ENCODE measurements around the gene IQSEC2.

Gene IQSEC2

GRCh38 chrX:53305219-53305995 lies 24.0 kb upstream of the IQSEC2 start:
- no peak for DNase-seq

DNA sequence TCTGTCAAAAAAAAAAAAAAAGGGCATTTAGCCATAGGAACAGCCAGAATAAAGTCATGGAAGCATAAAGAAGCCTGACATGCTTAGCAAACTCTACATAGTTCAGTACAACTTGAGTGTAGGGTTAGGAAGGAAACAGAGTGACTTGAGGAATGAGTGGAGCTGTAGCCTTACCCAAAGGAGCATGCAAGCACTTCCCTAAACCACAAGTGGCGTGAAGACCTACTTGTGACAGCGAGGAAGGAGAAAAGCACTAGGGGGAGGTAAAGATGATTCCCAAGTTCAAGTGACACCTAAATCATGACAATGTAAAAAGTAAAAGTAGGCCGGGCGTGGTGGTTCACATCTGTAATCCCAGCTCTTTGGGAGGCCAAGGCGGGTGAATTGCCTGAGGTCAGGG lies 21.8 kb upstream of the IQSEC2 start:
- DNase-seq = no peak

DNA sequence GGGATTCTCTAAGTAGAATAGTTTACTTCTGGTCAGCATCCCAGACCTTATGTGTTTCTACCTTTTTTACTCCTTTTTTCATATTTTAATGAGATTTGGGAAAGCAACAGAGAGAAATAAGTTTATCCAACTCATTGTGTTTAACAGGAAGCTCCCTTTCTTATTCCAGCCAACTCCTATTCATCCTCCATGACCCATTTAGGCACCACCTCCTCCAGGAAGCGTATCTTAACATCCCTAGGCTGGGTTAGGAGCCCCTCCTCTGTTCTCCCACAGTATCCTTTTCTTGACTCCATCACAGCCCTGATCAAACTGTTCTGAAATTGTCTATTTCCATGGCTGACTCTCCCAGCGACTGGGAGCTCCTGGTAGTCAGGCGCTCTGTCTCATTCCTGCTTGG lies 18.8 kb upstream of the IQSEC2 start:
- DNase-seq = no peak

GRCh38 chrX:53294024-53294648 lies 12.8 kb upstream of the IQSEC2 start:
- DNase-seq = no peak

- no peak for DNase-seq
These were observed 10.2 kb upstream of the IQSEC2 start for GRCh38 chrX:53291596-53291995.

DNA sequence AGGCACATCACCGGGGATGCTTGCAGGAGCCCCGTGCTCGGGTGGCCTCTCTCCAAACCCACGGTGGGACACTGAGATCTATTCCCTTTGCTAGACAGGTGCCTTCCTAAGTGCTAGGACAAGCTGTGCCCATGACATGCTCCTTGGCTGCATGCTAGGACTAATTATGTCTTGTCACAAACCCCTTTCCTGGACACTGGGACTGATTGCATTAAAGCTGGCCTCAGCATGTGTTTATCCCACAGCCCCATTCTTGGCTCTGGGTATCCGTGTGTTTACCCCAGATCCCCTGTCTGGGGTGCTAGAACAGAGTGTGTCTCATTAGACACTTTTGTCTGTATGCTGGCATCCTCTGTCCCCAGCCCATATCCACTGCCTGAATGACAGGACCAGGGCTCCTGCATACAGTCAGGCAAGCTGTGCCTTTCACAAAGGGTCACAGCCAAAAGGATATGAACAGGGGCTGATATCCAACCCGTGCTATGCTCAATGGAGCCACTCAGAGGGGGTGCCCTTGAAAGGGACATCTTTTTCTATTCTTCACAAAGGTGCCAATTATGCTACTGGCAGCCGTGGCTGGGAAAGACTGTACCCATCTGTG lies 9.2 kb upstream of the IQSEC2 start:
- DNase-seq = no peak

DNA sequence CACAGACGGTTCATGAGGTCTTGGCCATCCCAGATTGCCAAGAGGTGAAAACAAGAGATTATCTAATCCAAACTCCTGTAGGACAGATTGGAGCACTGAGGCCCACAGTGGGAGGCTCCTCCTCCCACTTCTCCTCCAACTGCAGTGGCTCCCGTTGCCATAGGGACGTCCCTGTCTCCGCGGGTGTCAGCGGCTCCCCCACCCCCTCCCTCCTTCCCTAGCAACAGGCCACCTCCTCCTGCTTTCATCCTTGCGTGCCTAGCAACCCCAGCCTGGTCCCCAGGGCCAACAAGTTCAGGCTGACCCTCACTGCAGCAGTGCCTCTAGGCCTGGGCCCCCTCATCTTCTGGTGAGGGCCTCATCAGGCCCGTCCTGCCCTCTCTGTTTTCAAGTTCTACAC lies 6.8 kb upstream of the IQSEC2 start:
- no peak for DNase-seq

- no peak for DNase-seq
These were observed 6.2 kb upstream of the IQSEC2 start for GRCh38 chrX:53287493-53288138.

GRCh38 chrX:53286171-53286570 lies 4.8 kb upstream of the IQSEC2 start:
- no peak for DNase-seq

DNA sequence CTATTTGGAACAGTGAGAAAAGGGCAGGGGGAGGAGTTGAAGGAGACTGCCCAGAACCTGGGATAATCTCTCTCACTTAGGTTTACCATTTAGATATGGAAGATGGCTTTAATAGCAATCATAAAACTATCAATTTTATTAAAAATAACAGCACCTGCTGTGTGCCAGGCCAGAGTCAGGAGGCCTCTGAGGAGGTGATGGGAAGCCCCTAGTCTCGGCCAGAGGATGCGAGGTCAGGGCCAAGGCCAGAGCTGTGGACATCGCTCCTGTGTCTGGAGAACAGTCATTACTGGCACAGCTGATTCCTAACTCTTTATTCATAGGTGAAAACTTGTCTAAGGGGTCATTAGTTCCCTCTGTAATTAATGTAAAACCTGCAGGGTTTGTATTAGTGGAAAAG lies 4.2 kb upstream of the IQSEC2 start:
- DNase-seq = no peak

DNA sequence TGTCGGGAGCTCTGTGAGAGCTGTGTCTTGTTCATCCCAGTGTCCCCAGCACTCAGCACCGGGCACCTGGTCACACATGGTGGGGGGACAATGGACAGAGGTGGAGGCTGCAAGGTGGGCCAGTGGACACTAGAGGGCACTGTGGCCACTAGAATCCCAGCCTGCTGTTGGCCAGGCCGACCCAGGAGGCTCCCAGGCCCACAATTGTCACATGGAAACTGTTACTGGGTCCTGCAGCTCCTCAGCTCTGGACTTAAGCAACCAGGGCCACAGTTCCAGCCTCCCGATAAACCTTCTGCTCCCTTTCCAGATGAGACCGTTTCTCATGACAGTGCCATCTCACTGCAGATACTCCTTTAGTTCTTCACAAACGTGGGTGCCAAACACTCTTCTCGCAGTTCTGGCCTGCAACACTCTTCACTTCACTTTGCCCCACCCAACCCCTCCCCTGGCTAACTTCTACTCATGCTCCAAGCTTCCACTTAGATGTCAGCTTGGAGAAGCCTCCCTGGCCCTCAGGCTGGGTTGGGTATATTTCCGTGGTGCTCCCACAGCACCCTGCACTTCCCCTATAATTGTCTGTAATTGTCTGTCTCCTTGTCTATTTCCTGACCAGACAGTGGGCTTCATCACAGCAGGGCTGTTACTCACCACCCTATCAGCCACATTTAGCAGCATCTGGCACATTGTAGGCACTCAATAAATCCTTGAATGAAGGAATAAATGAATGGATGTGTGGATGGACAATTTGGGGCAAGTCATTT lies 3.5 kb upstream of the IQSEC2 start:
- peak; percentile 10 for DNase-seq

- DNase-seq = no peak
These were observed 2.2 kb upstream of the IQSEC2 start for GRCh38 chrX:53283567-53283966.

DNA sequence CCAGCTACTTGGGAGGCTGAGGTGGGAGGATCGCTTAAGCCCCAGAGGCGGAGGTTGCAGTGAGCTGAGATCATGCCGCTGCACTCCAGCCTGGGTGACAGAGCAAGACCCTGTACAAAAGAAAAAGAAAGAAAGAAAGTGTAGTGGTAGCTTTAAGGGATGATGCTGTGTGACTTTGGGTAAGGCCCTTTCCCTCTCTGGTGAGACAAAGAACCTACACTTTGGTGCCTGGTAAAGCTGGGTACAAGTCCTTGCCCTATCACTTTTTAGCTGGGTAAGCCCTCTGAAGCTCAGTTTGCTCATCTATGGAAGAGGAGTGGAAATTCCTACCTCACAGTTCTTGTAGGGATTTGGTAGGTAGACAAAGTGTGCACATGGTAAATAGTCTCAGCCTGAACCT lies 1.7 kb upstream of the IQSEC2 start:
- no peak for DNase-seq

- DNase-seq = no peak
These were observed 745 bp upstream of the IQSEC2 start for GRCh38 chrX:53281963-53282695.

DNA sequence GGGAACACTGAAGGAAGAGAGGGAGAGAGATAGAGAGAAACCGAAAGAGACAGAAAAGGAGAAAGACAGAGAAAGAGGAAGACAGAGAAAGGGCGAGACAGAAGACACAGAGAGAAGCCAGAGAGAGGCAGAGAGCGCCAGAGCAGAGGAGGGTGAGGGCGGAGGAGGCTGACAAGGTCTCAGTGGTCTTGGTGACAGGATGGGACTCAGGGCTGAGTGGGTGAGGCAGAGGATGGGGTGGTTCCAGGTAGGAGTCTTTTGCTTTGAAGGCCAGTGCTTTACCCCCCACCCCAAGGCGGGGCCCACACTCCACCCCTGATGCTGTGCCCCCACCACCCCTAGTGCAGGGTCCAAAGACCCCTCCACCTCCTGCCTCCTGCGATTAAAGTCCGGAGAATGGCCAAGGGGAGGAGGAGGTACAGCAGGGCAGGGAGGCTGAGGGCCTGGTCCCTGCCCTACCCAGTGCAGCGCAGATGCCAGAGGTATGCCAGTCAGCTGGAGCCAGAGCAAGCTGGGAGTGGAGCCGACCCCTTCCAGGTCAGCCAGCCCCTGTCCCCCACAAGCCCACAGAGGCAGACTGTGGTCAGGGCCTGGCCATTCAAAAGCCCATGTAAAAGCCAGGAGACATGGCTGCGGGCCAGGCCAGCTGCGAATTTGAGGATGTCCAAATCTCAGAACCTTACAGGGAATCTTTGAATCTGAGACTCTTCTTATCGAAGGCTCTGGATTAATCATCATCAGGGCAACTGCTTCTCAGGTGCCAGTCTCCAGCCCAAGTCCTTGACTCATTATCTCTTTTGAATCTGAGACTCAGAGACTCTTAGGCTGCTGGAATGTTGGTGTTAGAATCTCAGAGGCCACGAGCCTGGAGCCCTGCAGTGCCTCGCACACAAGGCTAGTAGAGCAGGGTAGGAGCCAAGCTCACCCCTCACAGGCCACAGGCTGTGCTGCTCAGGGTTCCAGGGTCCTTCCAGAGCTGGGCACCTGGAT lies 758 bp downstream of the IQSEC2 start:
- DNase-seq = no peak

DNA sequence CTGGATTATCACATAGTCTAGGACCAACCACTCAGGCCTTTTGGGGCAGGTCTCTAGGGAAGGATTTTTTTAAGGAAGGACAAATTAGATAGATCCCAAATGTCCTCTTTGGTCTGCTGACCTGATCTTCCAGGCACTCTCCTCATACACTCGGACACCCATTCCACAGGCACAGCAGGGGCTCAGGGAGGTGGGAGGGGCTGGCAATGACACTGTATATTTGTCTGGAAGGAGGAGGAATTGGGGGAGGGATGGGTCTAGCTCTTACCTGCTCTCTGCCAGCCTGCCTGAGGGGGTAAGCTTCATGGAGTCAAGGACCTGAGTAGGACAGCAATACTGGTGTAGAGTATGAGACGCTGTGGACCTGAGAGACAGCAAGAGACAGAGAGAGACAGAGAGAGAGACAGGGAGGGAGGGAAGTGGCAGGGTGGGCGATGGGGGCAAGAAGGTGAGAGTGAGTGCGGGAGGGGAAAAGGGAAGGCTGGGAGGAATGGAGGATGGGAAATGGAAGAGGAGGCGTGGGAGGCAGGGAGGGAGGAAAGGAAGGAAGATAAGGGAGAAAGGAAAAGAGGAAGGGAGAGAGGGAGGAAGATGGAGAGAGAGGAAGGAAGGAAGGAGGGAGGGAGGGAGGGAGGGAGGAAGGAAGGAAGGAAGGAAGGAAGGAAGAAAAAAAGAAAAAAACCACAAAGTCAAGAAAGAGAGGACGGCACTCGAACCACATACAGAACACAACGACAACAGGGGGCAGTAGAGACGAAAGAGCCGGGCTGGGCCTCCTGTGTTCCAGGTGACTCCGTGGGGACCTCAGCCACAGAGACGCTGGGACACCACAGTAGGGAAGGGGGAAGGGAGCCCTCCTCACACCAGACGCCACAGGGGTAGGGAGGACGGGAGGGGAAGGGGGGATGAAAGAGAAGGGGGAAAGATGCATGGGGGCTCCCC lies 1.8 kb downstream of the IQSEC2 start:
- no peak for DNase-seq

- DNase-seq = no peak
These were observed 8.5 kb downstream of the IQSEC2 start for GRCh38 chrX:53272808-53273337.

DNA sequence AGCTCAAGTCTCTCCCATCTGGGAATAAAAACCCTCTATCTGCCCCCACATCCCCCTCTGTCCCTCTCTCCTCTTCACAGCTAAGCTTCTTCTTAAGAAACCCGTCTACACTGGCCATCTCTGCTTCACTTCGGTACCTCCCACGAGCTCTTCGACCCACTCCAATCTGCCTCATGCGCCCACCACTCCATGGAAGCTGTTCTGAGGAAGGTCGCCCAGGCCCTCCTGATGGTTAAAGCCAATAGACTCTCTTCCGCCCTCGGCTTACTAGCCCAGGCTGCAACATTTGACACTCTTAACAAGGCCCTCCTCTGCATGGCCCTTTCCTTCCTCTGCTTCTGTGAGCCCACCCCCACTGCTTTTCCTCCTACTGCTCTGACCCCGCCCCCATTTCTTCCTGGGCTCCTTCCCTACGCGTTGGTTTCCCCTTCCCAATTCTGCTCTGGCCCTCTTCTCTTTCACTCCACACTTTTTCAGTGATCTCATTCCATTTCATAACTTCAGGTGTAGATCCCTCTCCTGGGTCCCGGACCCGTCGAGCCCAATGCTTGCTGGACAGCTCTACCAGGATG lies 11.8 kb downstream of the IQSEC2 start:
- DNase-seq = no peak

- no peak for DNase-seq
These were observed 13.2 kb downstream of the IQSEC2 start for GRCh38 chrX:53268173-53268572.
